WTC11 (cell line): ENCODE results near the gene CNTNAP2.

Experiments
- CBFB ChIP-seq: sonication (generic); formaldehyde crosslinking; IDR thresholded peaks from 2 replicates; pipeline ENCODE4 v1.8.1; 2022; ENCODE audit warnings: mild to moderate bottlenecking, low read depth, missing genetic modification reagents
- ERG ChIP-seq: fragments of 250-450 bp; sonication (Bioruptor Pico); IDR thresholded peaks from 2 replicates; pipeline ENCODE4 v1.8.0; 2021; ENCODE audit warnings: mild to moderate bottlenecking
- FOXP4 ChIP-seq: sonication (generic); formaldehyde crosslinking; IDR thresholded peaks from 2 replicates; pipeline ENCODE4 v1.8.0; 2022; ENCODE audit warnings: mild to moderate bottlenecking, missing genetic modification reagents
- NR3C1 ChIP-seq: sonication (generic); formaldehyde crosslinking; conservative IDR thresholded peaks from 2 replicates; pipeline ENCODE4 v1.8.1; 2023; ENCODE audit warnings: low read depth, mild to moderate bottlenecking, missing genetic modification reagents
- RELA ChIP-seq: sonication (generic); formaldehyde crosslinking; IDR thresholded peaks from 2 replicates; pipeline ENCODE4 v1.8.1; 2022; ENCODE audit warnings: missing genetic modification reagents, mild to moderate bottlenecking, borderline replicate concordance

- TF ChIP-seq ERG (CRISPR knock-in tag) (no peak), CBFB (CRISPR knock-in tag) (no peak), FOXP4 (CRISPR knock-in tag) (no peak), RELA (CRISPR knock-in tag) (no peak), NR3C1 (CRISPR knock-in tag) (no peak)
Measured at GRCh38 chr7:148290538-148290937, 2173.9 kb downstream of the CNTNAP2 start.
